DOHH2 (cell line): Measurements from ENCODE around the gene C9orf50.
"Not testable (repeated sequence)": the region's sequence is repeated elsewhere in the genome, so short reads cannot be mapped to it uniquely, and the experiment has no call there.

Source experiments
- H3F3A ChIP-seq: fragments of 200-600 bp; sonication (generic), shearing (Covaris generic); 2 replicates; pipeline ENCODE4 v1.6.0; 2016; ENCODE audit warnings: antibody characterized with exemption, mild to moderate bottlenecking; ENCODE audit not compliant: control insufficient read depth, insufficient read depth
- H3K27ac ChIP-seq: fragments of 200-600 bp; sonication (generic); 2 replicates; pipeline ENCODE4 v1.5.1; 2014; ENCODE audit warnings: low read depth, mild to moderate bottlenecking, low read length, moderate library complexity
- H3K27me3 ChIP-seq: fragments of 200-600 bp; sonication (generic); 2 replicates; pipeline ENCODE4 v1.6.1; 2014; ENCODE audit warnings: mild to moderate bottlenecking, low read length, mixed read lengths; ENCODE audit not compliant: control insufficient read depth
- H3K36me3 ChIP-seq: fragments of 200-600 bp; sonication (generic); 2 replicates; pipeline ENCODE4 v1.6.1; 2014; ENCODE audit warnings: mild to moderate bottlenecking, low read length, moderate library complexity, mixed read lengths; ENCODE audit not compliant: control insufficient read depth
- H3K4me1 ChIP-seq: fragments of 200-600 bp; sonication (generic); 2 replicates; pipeline ENCODE4 v1.6.1; 2014; ENCODE audit warnings: mild to moderate bottlenecking, low read length, mixed read lengths; ENCODE audit not compliant: control insufficient read depth
- H3K4me2 ChIP-seq: fragments of 200-600 bp; sonication (generic); 2 replicates; pipeline ENCODE4 v1.6.0; 2014; ENCODE audit warnings: mild to moderate bottlenecking, low read length, moderate library complexity
- H3K4me3 ChIP-seq: fragments of 200-600 bp; sonication (generic); 2 replicates; pipeline ENCODE4 v1.5.1; 2014; ENCODE audit warnings: mild to moderate bottlenecking, low read length, mixed read lengths
- H3K79me2 ChIP-seq: fragments of 200-600 bp; sonication (generic); 2 replicates; pipeline ENCODE4 v1.6.1; 2014; ENCODE audit warnings: mild to moderate bottlenecking, low read length, mixed read lengths; ENCODE audit not compliant: control insufficient read depth
- H3K9me2 ChIP-seq: fragments of 200-600 bp; sonication (generic); replicated peaks from 2 replicates; pipeline ENCODE4 v1.6.1; 2014; ENCODE audit warnings: mild to moderate bottlenecking, low read length, mixed read lengths; ENCODE audit not compliant: control insufficient read depth
- H3K9me3 ChIP-seq: fragments of 200-600 bp; sonication (generic); 2 replicates; pipeline ENCODE4 v1.6.1; 2014; ENCODE audit warnings: antibody characterized with exemption, low read length, mixed read lengths; ENCODE audit not compliant: control insufficient read depth, insufficient read depth
- H4K20me1 ChIP-seq: fragments of 200-600 bp; sonication (generic); 2 replicates; pipeline ENCODE4 v1.6.0; 2014; ENCODE audit warnings: low read depth, mild to moderate bottlenecking, antibody characterized with exemption, low read length, moderate library complexity; ENCODE audit not compliant: control insufficient read depth, insufficient read depth
- CTCF ChIP-seq: fragments of 200-600 bp; sonication (generic); IDR thresholded peaks from one replicate; pipeline ENCODE4 v1.5.1; 2014; ENCODE audit warnings: antibody characterized with exemption, mild to moderate bottlenecking, low read depth, low read length; ENCODE audit not compliant: poor library complexity, severe bottlenecking
- EZH2phosphoT487 ChIP-seq: fragments of 200-600 bp; sonication (generic); IDR thresholded peaks from 2 replicates; pipeline ENCODE4 v1.6.1; 2017; ENCODE audit warnings: borderline replicate concordance, mild to moderate bottlenecking, antibody characterized with exemption, low read length, moderate library complexity, mixed read lengths

The C9orf50 gene

GRCh38 chr9:129637102-129637501, 16.2 kb upstream of the C9orf50 start:
- Histone ChIP-seq H3K27me3 (no peaks in the 10 kb centered on the region), H3K27ac (no peak overlapping the region), H3K4me2 (no peak overlapping the region), H3K79me2 (peaks cover 58% of the 10 kb centered on the region), H3K9me2 (no peaks in the 10 kb centered on the region), H4K20me1 (peaks cover 24% of the 10 kb centered on the region; the same call in 1 of the 2 replicates), H3F3A (peaks cover 6% of the 10 kb centered on the region; the same call in 1 of the 2 replicates), H3K36me3 (peaks cover 69% of the 10 kb centered on the region), H3K9me3 (no peaks in the 10 kb centered on the region), H3K4me1 (peaks cover 16% of the 10 kb centered on the region), H3K4me3 (no peak overlapping the region)
- TF ChIP-seq EZH2phosphoT487 (no peak), CTCF (no peak)

GRCh38 chr9:129636343-129636742, 15.4 kb upstream of the C9orf50 start:
- H4K20me1 ChIP-seq = peaks cover 26% of the 10 kb centered on the region; the same call in 1 of the 2 replicates

GRCh38 chr9:129635099-129636065, 14.5 kb upstream of the C9orf50 start:
- peaks cover 77% of the 10 kb centered on the region for H3K36me3 ChIP-seq
- TF ChIP-seq CTCF = no peak
- TF ChIP-seq EZH2phosphoT487 = no peak
- peaks cover 59% of the 10 kb centered on the region for H3K79me2 ChIP-seq
- H3K27me3 ChIP-seq = no peaks in the 10 kb centered on the region
- peaks cover 6% of the 10 kb centered on the region; the same call in 1 of the 2 replicates for H3F3A ChIP-seq
- no peak overlapping the region for H3K4me2 ChIP-seq
- no peak overlapping the region for H3K27ac ChIP-seq
- H3K4me3 ChIP-seq = no peak overlapping the region
- H4K20me1 ChIP-seq = peaks cover 21% of the 10 kb centered on the region; the same call in 1 of the 2 replicates
- H3K4me1 ChIP-seq = peaks cover 7% of the 10 kb centered on the region
- H3K9me2 ChIP-seq = no peaks in the 10 kb centered on the region
- no peaks in the 10 kb centered on the region for H3K9me3 ChIP-seq

More at GRCh38 chr9:129636343-129636742, 15.4 kb upstream of the C9orf50 start:
- Histone ChIP-seq H3K36me3 (peaks cover 71% of the 10 kb centered on the region), H3K79me2 (peaks cover 59% of the 10 kb centered on the region), H3K4me1 (peaks cover 16% of the 10 kb centered on the region)
- not testable (repeated sequence) for H3K4me3 ChIP-seq, H3K9me2 ChIP-seq, H3K27ac ChIP-seq, H3K4me2 ChIP-seq, H3F3A ChIP-seq, H3K9me3 ChIP-seq, H3K27me3 ChIP-seq

GRCh38 chr9:129633848-129634247, 12.9 kb upstream of the C9orf50 start:
- Histone ChIP-seq H3K79me2 (peaks cover 59% of the 10 kb centered on the region), H4K20me1 (peaks cover 30% of the 10 kb centered on the region; the same call in 1 of the 2 replicates), H3K4me3 (no peak overlapping the region), H3K9me3 (no peaks in the 10 kb centered on the region), H3F3A (0 out of 2 replicates have a peak, but pooled peaks cover 2% of the 10 kb centered on the region), H3K27me3 (no peaks in the 10 kb centered on the region), H3K4me2 (no peak overlapping the region), H3K27ac (no peak overlapping the region), H3K4me1 (0 out of 2 replicates have a peak, but pooled peaks cover under 1% of the 10 kb centered on the region), H3K9me2 (no peaks in the 10 kb centered on the region), H3K36me3 (peaks cover 87% of the 10 kb centered on the region)
- TF ChIP-seq EZH2phosphoT487 = no peak
- no peak for TF ChIP-seq CTCF
